ENCODE results near the gene ZDBF2.

Gene ZDBF2

GRCh38 chr2:206255003-206255402 is 19.5 kb upstream of the ZDBF2 start:
- ChIA-PET CTCF (interaction anchor here (1.0 kb wide), 1 partner anchor 90 kb away, joined by 3 read pairs; no protein-coding TSS in a partner anchor), POLR2A (no interaction called here)
- no peak overlapping the region for H3K27ac ChIP-seq (ENCODE audit: extremely low read depth, low read depth, low read length)
- TF ChIP-seq ZNF133 (tag by site-specific recombination; IDR thresholded peaks at IDR 0.05) = no peak
- no peak for TF ChIP-seq ZNF26 (tag by site-specific recombination; IDR thresholded peaks at IDR 0.05)
- no peak for TF ChIP-seq ZBTB1 (tag by site-specific recombination; IDR thresholded peaks at IDR 0.05)
- TF ChIP-seq SCRT1 (tag by site-specific recombination; IDR thresholded peaks at IDR 0.05; ENCODE audit: borderline replicate concordance) = no peak
- TF ChIP-seq ZSCAN16 (tag by site-specific recombination; IDR thresholded peaks at IDR 0.05) = no peak
- no peak for TF ChIP-seq ZNF366 (tag by site-specific recombination; conservative IDR thresholded peaks at IDR 0.05)
- no peak for TF ChIP-seq ZNF510 (tag by site-specific recombination; IDR thresholded peaks at IDR 0.05; ENCODE audit: insufficient replicate concordance)
- TF ChIP-seq ZNF274 (IDR thresholded peaks at IDR 0.05; ENCODE audit: low read length) = no peak
- TF ChIP-seq ZNF274 (tag by site-specific recombination; IDR thresholded peaks at IDR 0.05; ENCODE audit: borderline replicate concordance) = no peak
- no peak for TF ChIP-seq ZNF639 (tag by site-specific recombination; IDR thresholded peaks at IDR 0.05)
- no peak for TF ChIP-seq ZFHX2 (tag by site-specific recombination; conservative IDR thresholded peaks at IDR 0.05)
- no peak for TF ChIP-seq ZNF112 (tag by site-specific recombination; IDR thresholded peaks at IDR 0.05)
- TF ChIP-seq ZNF214 (tag by site-specific recombination; IDR thresholded peaks at IDR 0.05; ENCODE audit: borderline replicate concordance) = no peak
- no peak for TF ChIP-seq EGR2 (tag by site-specific recombination; IDR thresholded peaks at IDR 0.05; ENCODE audit: low read depth)
- no peak for TF ChIP-seq ZNF114 (tag by site-specific recombination; IDR thresholded peaks at IDR 0.05)
- TF ChIP-seq ZNF248 (tag by site-specific recombination; IDR thresholded peaks at IDR 0.05) = no peak
- no peak for TF ChIP-seq ZNF560 (tag by site-specific recombination; IDR thresholded peaks at IDR 0.05; ENCODE audit: borderline replicate concordance)
- H3K36me3 ChIP-seq (ENCODE audit: control insufficient read depth in 2 of 2, insufficient read depth in 1 of 2, low read length in 2 of 2) = no peaks in the 10 kb centered on the region
- 0 out of 2 replicates have a peak, but pooled peaks cover 3% of the 10 kb centered on the region for H3K4me1 ChIP-seq (ENCODE audit: control insufficient read depth, insufficient read depth, low read length)
- H3K9me3 ChIP-seq (ENCODE audit: control insufficient read depth, insufficient read depth, low read depth, low read length) = no peaks in the 10 kb centered on the region
- no peak overlapping the region for H3K4me3 ChIP-seq (ENCODE audit: low read depth, low read length)

- CTCF ChIA-PET = interaction anchor here (0.5 kb wide), 1 partner anchor 1812 kb away, joined by 4 read pairs; no protein-coding TSS in a partner anchor
- H3K36me3 ChIP-seq (ENCODE audit: control insufficient read depth in 2 of 2, insufficient read depth in 1 of 2, low read length in 2 of 2) = no peaks in the 10 kb centered on the region
- no peaks in the 10 kb centered on the region for H3K9me3 ChIP-seq (ENCODE audit: control insufficient read depth, insufficient read depth, low read depth, low read length)
- H3K27ac ChIP-seq (ENCODE audit: extremely low read depth, low read depth, low read length) = no peak overlapping the region
- 0 out of 2 replicates have a peak, but pooled peaks cover 3% of the 10 kb centered on the region for H3K4me1 ChIP-seq (ENCODE audit: control insufficient read depth, insufficient read depth, low read length)
- H3K4me3 ChIP-seq (ENCODE audit: low read depth, low read length) = no peak overlapping the region
- POLR2A ChIA-PET = no interaction called here
- TF ChIP-seq KLF1 (tag by site-specific recombination; IDR thresholded peaks at IDR 0.05) = peak; percentile 30; the same call in 1 of the 2 replicates
- no peak for TF ChIP-seq CTCF (tag by site-specific recombination; IDR thresholded peaks at IDR 0.05)
- no peak for TF ChIP-seq ZNF560 (tag by site-specific recombination; IDR thresholded peaks at IDR 0.05; ENCODE audit: borderline replicate concordance)
- no peak for TF ChIP-seq SALL2 (tag by site-specific recombination; IDR thresholded peaks at IDR 0.05; ENCODE audit: borderline replicate concordance)
- no peak for TF ChIP-seq IKZF3 (tag by site-specific recombination; IDR thresholded peaks at IDR 0.05)
- TF ChIP-seq, protein P1, sequence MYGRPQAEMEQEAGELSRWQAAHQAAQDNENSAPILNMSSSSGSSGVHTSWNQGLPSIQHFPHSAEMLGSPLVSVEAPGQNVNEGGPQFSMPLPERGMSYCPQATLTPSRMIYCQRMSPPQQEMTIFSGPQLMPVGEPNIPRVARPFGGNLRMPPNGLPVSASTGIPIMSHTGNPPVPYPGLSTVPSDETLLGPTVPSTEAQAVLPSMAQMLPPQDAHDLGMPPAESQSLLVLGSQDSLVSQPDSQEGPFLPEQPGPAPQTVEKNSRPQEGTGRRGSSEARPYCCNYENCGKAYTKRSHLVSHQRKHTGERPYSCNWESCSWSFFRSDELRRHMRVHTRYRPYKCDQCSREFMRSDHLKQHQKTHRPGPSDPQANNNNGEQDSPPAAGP (tag by site-specific recombination; IDR thresholded peaks at IDR 0.05) = no peak
Measured at GRCh38 chr2:206256706-206257205, 17.7 kb upstream of the ZDBF2 start.
